Panc1 (cell line): ENCODE results near the gene TMEM273. TPM values are rescaled to one million over a fixed set of nuclear protein-coding genes. Genes with fewer than 3 reads are reported as not detected.

Experiments
- ATAC-seq: fragments of 200-7000 bp; cut with Tn5 transposase; 2 replicates; pipeline ENCODE4 v1.9.1; 2020; ENCODE audit warnings: mild to moderate bottlenecking, moderate library complexity
- BruUV-seq: library from RNA; stranded (reverse); fragments of 400-500 nt; replicated peaks from 2 replicates; lab custom pipeline; 2021; lab: Mats Ljungman, UMichigan
- CTCF ChIA-PET: fragments of 300-600 bp; sonication (Branson Sonifier 250); formaldehyde crosslinking; loops from one replicate; lab custom pipeline; 2022; ENCODE audit warnings: antibody characterized with exemption; lab: Charles Lee
- POLR2A ChIA-PET: fragments of 300-600 bp; sonication (Branson Sonifier 250); formaldehyde crosslinking; loops from one replicate; lab custom pipeline; 2022; ENCODE audit warnings: antibody characterized with exemption; lab: Charles Lee
- DNase-seq: peaks from one replicate; pipeline ENCODE4 v3.0.0-alpha.2; 2010; ENCODE audit warnings: low read depth, low spot score
- H3K27ac ChIP-seq: 2 replicates; pipeline ENCODE4 v1.5.1; 2011; ENCODE audit warnings: mild to moderate bottlenecking, low read length, inconsistent platforms
- H3K27me3 ChIP-seq: fragments of 200-500 bp; sonication (Bioruptor generic); 2 replicates; pipeline ENCODE4 v1.6.0; 2014; ENCODE audit warnings: low read length, inconsistent platforms; ENCODE audit not compliant: control insufficient read depth, insufficient read depth
- H3K36me3 ChIP-seq: fragments of 200-500 bp; sonication (Bioruptor generic); 2 replicates; pipeline ENCODE4 v1.5.1; 2014; ENCODE audit warnings: inconsistent platforms, mild to moderate bottlenecking, low read length, moderate library complexity; ENCODE audit not compliant: control insufficient read depth, insufficient read depth
- H3K4me1 ChIP-seq: 2 replicates; pipeline ENCODE4 v1.5.1; 2011; ENCODE audit warnings: inconsistent platforms, mild to moderate bottlenecking, low read length, moderate library complexity; ENCODE audit not compliant: control insufficient read depth, insufficient read depth
- H3K4me3 ChIP-seq, 2 experiments: 2 replicates each; pipeline ENCODE4 v1.5.1; 2011 to 2012; ENCODE audit warnings: low read depth in 2 of 2, low read length in 2 of 2, mild to moderate bottlenecking in 2 of 2, inconsistent platforms in 1 of 2, moderate library complexity in 1 of 2
- H3K9me3 ChIP-seq: fragments of 200-500 bp; sonication (Bioruptor generic); 2 replicates; pipeline ENCODE4 v1.5.1; 2014; ENCODE audit warnings: low read depth, mild to moderate bottlenecking, inconsistent platforms, low read length, moderate library complexity; ENCODE audit not compliant: control insufficient read depth, insufficient read depth
- POLR2AphosphoS5 ChIP-seq: IDR thresholded peaks from 2 replicates; pipeline ENCODE4 v1.6.1; 2012; ENCODE audit warnings: mild to moderate bottlenecking, low read depth, low read length, moderate library complexity
- SIN3A ChIP-seq: IDR thresholded peaks from 2 replicates; pipeline ENCODE4 v1.6.1; 2012; ENCODE audit warnings: low read depth, mild to moderate bottlenecking, low read length, moderate library complexity, borderline replicate concordance; ENCODE audit not compliant: insufficient read depth
- TCF7L2 ChIP-seq: IDR thresholded peaks from 2 replicates; pipeline ENCODE4 v1.6.1; 2011; ENCODE audit warnings: mild to moderate bottlenecking, low read depth, low read length, inconsistent platforms
- in situ Hi-C: cut with HindIII; loops from 2 replicates; pipeline ENCODE4 v1.10.0; 2016; ENCODE audit warnings: low sequenced_read_pairs, low pct_unique_long_range_greater_than_20kb
- intact Hi-C: fragments of 100-400 bp; cut with micrococcal nuclease; formaldehyde crosslinking; loops from one replicate; pipeline ENCODE4 v1.10.0; 2022; ENCODE audit not compliant: unreplicated experiment
- total RNA-seq: library from RNA; stranded (reverse); gene quantifications from one replicate; pipeline ENCODE4 v1.2.1, GENCODE V29; 2021; ENCODE audit not compliant: unreplicated experiment
- TF ChIP-seq, protein P1 (sequence below), 2 experiments: IDR thresholded peaks; 2 replicates each; pipeline ENCODE4 v1.6.1; 2011 to 2012; ENCODE audit warnings: low read depth in 2 of 2, control low read depth in 1 of 2, low read length in 1 of 2, mild to moderate bottlenecking in 1 of 2, moderate library complexity in 1 of 2; ENCODE audit not compliant: insufficient read depth in 1 of 2
- TF ChIP-seq, protein P2 (sequence below): fragments of 450-650 bp; IDR thresholded peaks from 2 replicates; pipeline ENCODE4 v1.5.1; 2017; ENCODE audit warnings: mild to moderate bottlenecking

The TMEM273 gene
- total RNA-seq, 1 experiment from 2014 or later = 0.23 TPM

DNA sequence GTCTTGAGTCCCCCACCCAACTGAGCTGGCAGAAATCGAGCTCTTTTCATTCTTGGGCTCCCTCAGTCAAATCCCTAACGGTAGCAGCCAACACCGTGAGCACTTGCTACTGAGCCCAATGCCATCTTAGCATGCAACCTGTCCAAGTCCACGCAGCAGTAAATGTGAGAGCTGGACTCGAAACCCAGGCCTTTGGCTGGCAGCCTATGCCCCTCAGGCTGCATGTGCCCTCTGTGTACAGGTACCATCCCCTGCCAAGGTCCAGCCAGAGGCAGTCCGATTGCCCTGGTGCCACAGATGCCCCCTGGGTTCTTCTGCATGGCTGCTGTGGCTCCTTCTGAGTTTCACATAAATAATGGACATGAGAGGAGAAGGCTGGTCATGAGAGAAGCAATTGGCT lies 1.2 kb upstream of the TMEM273 start:
- in situ Hi-C loops = no loop called here
- Histone ChIP-seq H3K4me3 (no peak overlapping the region), H3K27me3 (peaks cover 11% of the 10 kb centered on the region), H3K36me3 (no peaks in the 10 kb centered on the region), H3K4me1 (no peaks in the 10 kb centered on the region), H3K27ac (no peak overlapping the region), H3K9me3 (no peaks in the 10 kb centered on the region)
- BruUV-seq = no TSS peak
- CTCF ChIA-PET = no interaction called here
- DNase-seq (no peak), ATAC-seq (no peak)
- POLR2A ChIA-PET = no interaction called here
- intact Hi-C loops = no loop called here
- TF ChIP-seq, protein P1, sequence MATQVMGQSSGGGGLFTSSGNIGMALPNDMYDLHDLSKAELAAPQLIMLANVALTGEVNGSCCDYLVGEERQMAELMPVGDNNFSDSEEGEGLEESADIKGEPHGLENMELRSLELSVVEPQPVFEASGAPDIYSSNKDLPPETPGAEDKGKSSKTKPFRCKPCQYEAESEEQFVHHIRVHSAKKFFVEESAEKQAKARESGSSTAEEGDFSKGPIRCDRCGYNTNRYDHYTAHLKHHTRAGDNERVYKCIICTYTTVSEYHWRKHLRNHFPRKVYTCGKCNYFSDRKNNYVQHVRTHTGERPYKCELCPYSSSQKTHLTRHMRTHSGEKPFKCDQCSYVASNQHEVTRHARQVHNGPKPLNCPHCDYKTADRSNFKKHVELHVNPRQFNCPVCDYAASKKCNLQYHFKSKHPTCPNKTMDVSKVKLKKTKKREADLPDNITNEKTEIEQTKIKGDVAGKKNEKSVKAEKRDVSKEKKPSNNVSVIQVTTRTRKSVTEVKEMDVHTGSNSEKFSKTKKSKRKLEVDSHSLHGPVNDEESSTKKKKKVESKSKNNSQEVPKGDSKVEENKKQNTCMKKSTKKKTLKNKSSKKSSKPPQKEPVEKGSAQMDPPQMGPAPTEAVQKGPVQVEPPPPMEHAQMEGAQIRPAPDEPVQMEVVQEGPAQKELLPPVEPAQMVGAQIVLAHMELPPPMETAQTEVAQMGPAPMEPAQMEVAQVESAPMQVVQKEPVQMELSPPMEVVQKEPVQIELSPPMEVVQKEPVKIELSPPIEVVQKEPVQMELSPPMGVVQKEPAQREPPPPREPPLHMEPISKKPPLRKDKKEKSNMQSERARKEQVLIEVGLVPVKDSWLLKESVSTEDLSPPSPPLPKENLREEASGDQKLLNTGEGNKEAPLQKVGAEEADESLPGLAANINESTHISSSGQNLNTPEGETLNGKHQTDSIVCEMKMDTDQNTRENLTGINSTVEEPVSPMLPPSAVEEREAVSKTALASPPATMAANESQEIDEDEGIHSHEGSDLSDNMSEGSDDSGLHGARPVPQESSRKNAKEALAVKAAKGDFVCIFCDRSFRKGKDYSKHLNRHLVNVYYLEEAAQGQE (IDR thresholded peaks at IDR 0.05; ENCODE audit: insufficient read depth in 1 of 2, low read depth in 2 of 2, low read length in 1 of 2) = no peak
- TF ChIP-seq SIN3A = no peak
- TF ChIP-seq TCF7L2 = no peak
- TF ChIP-seq, protein P2, sequence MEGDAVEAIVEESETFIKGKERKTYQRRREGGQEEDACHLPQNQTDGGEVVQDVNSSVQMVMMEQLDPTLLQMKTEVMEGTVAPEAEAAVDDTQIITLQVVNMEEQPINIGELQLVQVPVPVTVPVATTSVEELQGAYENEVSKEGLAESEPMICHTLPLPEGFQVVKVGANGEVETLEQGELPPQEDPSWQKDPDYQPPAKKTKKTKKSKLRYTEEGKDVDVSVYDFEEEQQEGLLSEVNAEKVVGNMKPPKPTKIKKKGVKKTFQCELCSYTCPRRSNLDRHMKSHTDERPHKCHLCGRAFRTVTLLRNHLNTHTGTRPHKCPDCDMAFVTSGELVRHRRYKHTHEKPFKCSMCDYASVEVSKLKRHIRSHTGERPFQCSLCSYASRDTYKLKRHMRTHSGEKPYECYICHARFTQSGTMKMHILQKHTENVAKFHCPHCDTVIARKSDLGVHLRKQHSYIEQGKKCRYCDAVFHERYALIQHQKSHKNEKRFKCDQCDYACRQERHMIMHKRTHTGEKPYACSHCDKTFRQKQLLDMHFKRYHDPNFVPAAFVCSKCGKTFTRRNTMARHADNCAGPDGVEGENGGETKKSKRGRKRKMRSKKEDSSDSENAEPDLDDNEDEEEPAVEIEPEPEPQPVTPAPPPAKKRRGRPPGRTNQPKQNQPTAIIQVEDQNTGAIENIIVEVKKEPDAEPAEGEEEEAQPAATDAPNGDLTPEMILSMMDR = no peak
- no peak for TF ChIP-seq POLR2AphosphoS5

DNA sequence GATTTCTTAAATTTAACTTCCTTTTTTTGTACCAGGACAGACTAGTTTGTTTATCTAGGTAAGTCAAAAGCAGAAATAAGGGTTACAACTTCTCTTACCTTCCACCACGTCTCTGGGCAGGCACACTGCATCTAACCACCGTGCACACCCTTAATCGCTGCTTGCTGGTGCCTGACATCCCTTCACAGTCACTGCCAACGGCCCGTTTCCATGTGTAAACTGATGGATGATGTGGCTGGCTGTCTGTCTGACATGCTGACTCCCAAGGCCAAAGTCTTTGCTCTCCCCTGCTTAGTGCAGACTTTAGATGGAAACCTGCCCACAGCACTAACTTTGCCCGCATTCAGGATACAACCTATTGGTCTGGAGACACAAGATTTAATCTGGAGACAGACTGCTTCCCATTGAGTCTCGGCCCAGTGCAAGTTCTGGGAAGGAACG lies 1.1 kb downstream of the TMEM273 start:
- BruUV-seq = no TSS peak
- CTCF ChIA-PET = no interaction called here
- POLR2A ChIA-PET = interaction anchor here (0.6 kb wide), 1 partner anchor 13 kb away, joined by 3 read pairs; no protein-coding TSS in a partner anchor
- no peak for ATAC-seq
- H3K4me1 ChIP-seq = no peaks in the 10 kb centered on the region
- intact Hi-C loops (no loop called here), in situ Hi-C loops (no loop called here)
- H3K27ac ChIP-seq = no peak overlapping the region
- H3K27me3 ChIP-seq = peaks cover 11% of the 10 kb centered on the region
- TF ChIP-seq POLR2AphosphoS5 (no peak), SIN3A (no peak), TCF7L2 (no peak)
- TF ChIP-seq, protein P2 = no peak
- TF ChIP-seq, protein P1 (IDR thresholded peaks at IDR 0.05; ENCODE audit: insufficient read depth in 1 of 2, low read depth in 2 of 2, low read length in 1 of 2) = no peak
- H3K9me3 ChIP-seq = no peaks in the 10 kb centered on the region
- H3K4me3 ChIP-seq = no peak overlapping the region
- no peaks in the 10 kb centered on the region for H3K36me3 ChIP-seq
- no peak for DNase-seq
